GM12891 (cell line): ENCODE measurements around the gene NEK8.

Source experiments
- PAX5 ChIP-seq: IDR thresholded peaks from 2 replicates; pipeline ENCODE4 v1.6.1; 2011; ENCODE audit warnings: low read length, moderate library complexity, mild to moderate bottlenecking; ENCODE audit not compliant: insufficient read depth, severe bottlenecking
- POLR2A ChIP-seq: IDR thresholded peaks from 2 replicates; pipeline ENCODE4 v1.6.1; 2011; ENCODE audit warnings: low read depth, low read length, control low read depth
- POLR2AphosphoS5 ChIP-seq: IDR thresholded peaks from 2 replicates; pipeline ENCODE4 v1.6.1; 2011; ENCODE audit warnings: low read depth, low read length, control low read depth
- POU2F2 ChIP-seq: IDR thresholded peaks from 2 replicates; pipeline ENCODE4 v1.6.1; 2011; ENCODE audit warnings: low read depth, mild to moderate bottlenecking, control low read depth, low read length, moderate library complexity
- TAF1 ChIP-seq: IDR thresholded peaks from 2 replicates; pipeline ENCODE4 v1.6.1; 2011; ENCODE audit warnings: low read depth, low read length, control low read depth

- no peak for TF ChIP-seq TAF1
- TF ChIP-seq POLR2A = no peak
- no peak for TF ChIP-seq PAX5
- TF ChIP-seq POU2F2 = no peak
- TF ChIP-seq POLR2AphosphoS5 = 0 out of 2 replicates have a peak, but pooled peaks have one; percentile 39
Observed at GRCh38 chr17:28698253-28698941, 30.2 kb upstream of the NEK8 start.
